Fibroblast of mammary gland (primary cell): Measurements from ENCODE around the gene GCNT2.

Experiments
- DNase-seq: peaks from one replicate; pipeline ENCODE4 v3.0.0-alpha.2; 2010; ENCODE audit warnings: low read depth
- H3K4me3 ChIP-seq: 2 replicates; pipeline ENCODE4 v1.5.1; 2011; ENCODE audit warnings: low read depth, mild to moderate bottlenecking, low read length, moderate library complexity; ENCODE audit not compliant: control insufficient read depth
- CTCF ChIP-seq: conservative IDR thresholded peaks from 2 replicates; pipeline ENCODE4 v1.5.1; 2011; ENCODE audit warnings: low read depth, low read length, inconsistent platforms; ENCODE audit not compliant: control insufficient read depth, insufficient read depth

Gene GCNT2

DNA sequence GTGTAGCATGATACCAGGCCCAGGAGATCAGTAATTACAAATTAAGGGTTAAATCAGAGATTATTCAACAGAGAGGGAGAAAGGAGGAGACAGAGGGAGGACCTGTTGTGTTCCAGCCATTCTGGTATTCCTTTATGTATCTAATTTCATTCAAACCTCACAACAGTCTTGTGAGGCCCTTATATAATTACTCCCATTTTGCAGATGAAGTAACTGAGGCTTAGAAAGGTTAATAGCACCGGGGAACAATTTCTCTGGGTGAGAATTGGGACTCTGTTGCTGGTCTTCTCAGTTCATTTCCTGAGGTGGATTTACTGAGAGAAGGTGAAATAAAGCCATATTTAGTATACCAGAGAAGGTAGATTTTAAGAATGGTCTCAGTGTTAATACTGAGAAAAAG, 106.6 kb downstream of the GCNT2 start:
- TF ChIP-seq CTCF, result no peak
- no peak for DNase-seq
- no peak overlapping the region for H3K4me3 ChIP-seq

GRCh38 chr6:10630178-10630577, 109.0 kb downstream of the GCNT2 start:
- H3K4me3 ChIP-seq, result no peak overlapping the region
- TF ChIP-seq CTCF, result no peak
- no peak for DNase-seq

DNA sequence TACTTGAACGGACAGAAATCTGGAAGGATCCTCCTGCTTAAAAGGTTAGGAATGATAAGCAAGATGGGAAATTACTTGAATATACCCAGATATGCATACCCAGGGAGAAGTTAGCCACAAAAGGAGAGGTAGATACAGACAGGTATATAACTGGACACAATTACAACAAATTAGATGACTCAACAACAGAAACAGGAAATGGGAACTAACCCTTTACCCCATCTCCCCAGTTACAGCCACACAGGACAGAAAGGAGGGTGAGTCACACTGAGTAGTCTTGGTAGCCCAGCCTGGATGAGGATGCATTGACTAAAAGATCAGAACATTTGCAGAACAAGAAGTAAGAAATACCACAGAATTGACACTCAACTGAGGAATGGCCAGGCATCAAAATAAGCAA, 112.1 kb downstream of the GCNT2 start:
- TF ChIP-seq CTCF, result no peak
- no peak overlapping the region for H3K4me3 ChIP-seq
- DNase-seq, result peak; percentile 91

GRCh38 chr6:10640412-10640811, 119.3 kb downstream of the GCNT2 start:
- DNase-seq, result no peak
- no peak overlapping the region for H3K4me3 ChIP-seq
- TF ChIP-seq CTCF, result no peak

- no peak overlapping the region for H3K4me3 ChIP-seq
These were observed 120.4 kb downstream of the GCNT2 start for GRCh38 chr6:10641528-10641927.

DNA sequence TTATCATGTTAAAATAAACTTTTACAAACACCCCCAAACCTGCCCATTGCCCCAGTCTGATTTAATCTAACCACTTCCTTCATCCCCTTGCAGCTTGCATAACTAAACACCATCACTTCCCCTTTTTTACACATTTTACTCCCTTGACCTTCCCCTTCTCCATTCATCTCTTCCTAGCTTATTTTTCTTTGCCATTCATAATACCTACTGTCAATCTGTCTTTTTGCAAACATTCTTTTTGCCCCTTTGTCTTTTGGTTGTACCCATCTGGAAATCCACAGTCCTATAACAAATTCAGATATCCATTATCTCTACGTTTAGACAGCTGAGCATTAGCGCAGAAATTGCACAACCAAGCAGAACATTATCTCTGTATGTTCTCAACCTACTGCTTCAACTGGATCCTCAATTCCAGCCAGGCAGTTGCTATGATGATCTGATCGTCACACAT, 122.1 kb downstream of the GCNT2 start:
- TF ChIP-seq CTCF, result no peak
- no peak for DNase-seq
- H3K4me3 ChIP-seq, result no peak overlapping the region

More at GRCh38 chr6:10641528-10641927, 120.4 kb downstream of the GCNT2 start:
- no peak for TF ChIP-seq CTCF
- DNase-seq, result no peak

- no peak for DNase-seq
- no peak overlapping the region for H3K4me3 ChIP-seq
- no peak for TF ChIP-seq CTCF
These were observed 123.1 kb downstream of the GCNT2 start for GRCh38 chr6:10644225-10644624.
